Tibial nerve (tissue), 4 donors: ENCODE data around the gene NAIF1.

ENCODE experiments used
- EP300 ChIP-seq, 2 donors: sonication (generic); formaldehyde crosslinking; IDR thresholded peaks; one replicate each; pipeline ENCODE4 v1.6.1; 2017; ENCODE audit warnings: antibody characterized with exemption in 2 of 2, mild to moderate bottlenecking in 1 of 2
- TF ChIP-seq, protein P1 (sequence below), 5 experiments: fragments of 200-600 bp in 3 of 5; fragments of 450-650 bp in 2 of 5; sonication (generic) in 3 of 5; IDR thresholded peaks; one replicate each; pipeline ENCODE4 v1.5.1; 2016 to 2019; ENCODE audit warnings: antibody characterized with exemption in 5 of 5, mild to moderate bottlenecking in 3 of 5, moderate library complexity in 2 of 5

DNA sequence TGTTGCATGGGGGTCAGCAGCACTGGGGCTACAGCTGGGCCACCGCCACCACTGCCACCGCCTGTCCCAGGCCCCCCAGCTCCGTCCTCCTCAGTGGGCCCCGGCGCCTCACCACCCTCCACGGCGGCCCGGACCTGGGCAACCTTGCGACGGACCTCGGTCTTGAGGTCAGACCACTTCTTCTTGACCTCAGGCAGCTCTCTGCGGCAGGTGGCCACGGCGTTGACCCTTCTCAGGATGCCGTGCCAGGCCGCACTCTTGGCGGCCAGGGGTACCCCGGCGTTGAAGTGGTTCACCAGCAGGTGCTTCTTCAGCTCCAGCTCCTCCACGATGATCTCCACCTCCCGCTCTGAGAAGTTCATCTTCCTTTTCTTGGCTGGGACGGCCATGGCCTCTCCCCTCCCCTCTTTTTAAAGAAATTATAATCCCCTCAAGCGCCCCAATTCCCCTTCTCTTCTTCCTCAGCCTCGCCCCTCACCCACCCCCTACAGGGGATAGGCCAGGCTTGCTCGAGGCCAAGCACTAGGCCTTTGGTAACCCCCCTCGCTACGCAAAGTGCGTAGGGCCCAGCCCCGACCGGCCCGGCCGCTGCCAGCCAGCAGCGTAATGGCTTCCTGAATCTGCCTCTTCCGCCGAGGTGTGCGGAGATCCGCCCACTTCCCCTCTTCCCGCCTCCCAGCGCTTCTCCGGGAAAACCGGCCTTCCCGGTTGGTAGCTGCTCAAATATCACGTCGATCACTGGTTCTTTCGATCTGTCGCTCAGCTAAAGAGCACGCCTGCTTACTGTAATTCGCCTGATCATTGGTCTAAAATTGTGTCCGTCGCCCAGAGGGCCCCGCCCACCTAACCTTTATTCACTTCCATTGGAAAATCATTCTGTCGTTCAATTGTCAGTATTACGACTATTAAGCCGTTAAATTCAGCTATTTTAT lies at the start of gene NAIF1:
- TF ChIP-seq EP300 (IDR thresholded peaks at IDR 0.05) = peak; percentile 60 to 66
- TF ChIP-seq, protein P1, sequence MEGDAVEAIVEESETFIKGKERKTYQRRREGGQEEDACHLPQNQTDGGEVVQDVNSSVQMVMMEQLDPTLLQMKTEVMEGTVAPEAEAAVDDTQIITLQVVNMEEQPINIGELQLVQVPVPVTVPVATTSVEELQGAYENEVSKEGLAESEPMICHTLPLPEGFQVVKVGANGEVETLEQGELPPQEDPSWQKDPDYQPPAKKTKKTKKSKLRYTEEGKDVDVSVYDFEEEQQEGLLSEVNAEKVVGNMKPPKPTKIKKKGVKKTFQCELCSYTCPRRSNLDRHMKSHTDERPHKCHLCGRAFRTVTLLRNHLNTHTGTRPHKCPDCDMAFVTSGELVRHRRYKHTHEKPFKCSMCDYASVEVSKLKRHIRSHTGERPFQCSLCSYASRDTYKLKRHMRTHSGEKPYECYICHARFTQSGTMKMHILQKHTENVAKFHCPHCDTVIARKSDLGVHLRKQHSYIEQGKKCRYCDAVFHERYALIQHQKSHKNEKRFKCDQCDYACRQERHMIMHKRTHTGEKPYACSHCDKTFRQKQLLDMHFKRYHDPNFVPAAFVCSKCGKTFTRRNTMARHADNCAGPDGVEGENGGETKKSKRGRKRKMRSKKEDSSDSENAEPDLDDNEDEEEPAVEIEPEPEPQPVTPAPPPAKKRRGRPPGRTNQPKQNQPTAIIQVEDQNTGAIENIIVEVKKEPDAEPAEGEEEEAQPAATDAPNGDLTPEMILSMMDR (IDR thresholded peaks at IDR 0.05) = no peak
